Loucy (cell line): ENCODE measurements around the gene KLF18.

Source experiments
- CTCF ChIP-seq: fragments of 200-600 bp; sonication (generic); conservative IDR thresholded peaks from 2 replicates; pipeline ENCODE4 v1.5.1; 2014; ENCODE audit warnings: mild to moderate bottlenecking, antibody characterized with exemption, low read length
- EZH2phosphoT487 ChIP-seq: fragments of 200-600 bp; IDR thresholded peaks from 2 replicates; pipeline ENCODE4 v1.6.1; 2018; ENCODE audit warnings: antibody characterized with exemption, mild to moderate bottlenecking, moderate library complexity, borderline replicate concordance

DNA sequence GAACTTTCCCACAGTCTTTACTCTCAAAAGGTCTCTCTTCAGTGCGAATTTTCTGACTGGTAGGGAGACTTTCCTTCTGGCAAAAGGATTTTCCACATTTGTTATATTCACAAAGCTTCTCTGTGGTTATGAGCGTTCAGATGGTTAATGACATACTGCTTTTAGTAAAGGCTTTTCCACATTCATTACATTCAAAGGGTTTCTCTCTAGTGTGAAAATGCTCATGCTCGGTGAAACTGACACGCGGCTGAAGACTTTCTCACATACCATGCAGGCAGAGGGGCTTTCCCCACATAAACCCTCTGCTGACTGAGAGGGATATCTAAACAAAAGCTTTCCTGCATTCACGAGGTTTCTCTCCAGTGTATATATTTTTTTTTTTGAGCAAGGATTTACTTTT lies 9.9 kb upstream of the KLF18 start:
- no peak for TF ChIP-seq CTCF
- no peak for TF ChIP-seq EZH2phosphoT487
